ENCODE results near the gene MUS81. TPM values are rescaled to one million over a fixed set of nuclear protein-coding genes. Genes with fewer than 3 reads are reported as not detected.

Gene MUS81
- total RNA-seq, 1 experiment from 2014 or later: 74.6 TPM

- Mint-ChIP-seq H3K27ac (ENCODE audit: unreplicated experiment) (peak within 1 kb of the TSS; percentile 77), H3K4me1 (ENCODE audit: low read depth, unreplicated experiment) (peaks cover 6% of the 10 kb centered on the region), H3K9me3 (ENCODE audit: unreplicated experiment) (no peaks in the 10 kb centered on the region), H3K4me3 (ENCODE audit: unreplicated experiment) (peak within 1 kb of the TSS; percentile 76), H3K36me3 (ENCODE audit: insufficient read depth, unreplicated experiment) (peaks cover 30% of the 10 kb centered on the region), H3K27me3 (ENCODE audit: insufficient read depth, unreplicated experiment) (no peaks in the 10 kb centered on the region)
- ChIA-PET CTCF (interaction anchor here (1.9 to 4.0 kb wide), 3 partner anchors 13 to 16 kb away, joined by 7 to 39 read pairs (median 10); partner anchors contain the start of genes FIBP and MUS81), POLR2A (no interaction called here)
- intact Hi-C loops (cut with micrococcal nuclease; ENCODE audit: unreplicated experiment): no loop called here
- no peaks in the 10 kb centered on the region for H3K36me3 ChIP-seq (ENCODE audit: control insufficient read depth, insufficient read depth, low read length)
- H3K4me3 ChIP-seq (ENCODE audit: low read depth, low read length): peak within 1 kb of the TSS; percentile 53
- no peak for DNase-seq
- no peak for TF ChIP-seq CTCF (IDR thresholded peaks at IDR 0.05; ENCODE audit: insufficient read depth in 1 of 2, low read depth in 1 of 2, low read length in 1 of 2, severe bottlenecking in 1 of 2, unreplicated experiment in 1 of 2)
- H3K9me3 ChIP-seq: no peaks in the 10 kb centered on the region
- H3K4me1 ChIP-seq: 0 out of 2 replicates have a peak, but pooled peaks cover 3% of the 10 kb centered on the region
- BruUV-seq (replicated peaks): no TSS peak
- no peaks in the 10 kb centered on the region for H3K27me3 ChIP-seq (replicated peaks; ENCODE audit: control insufficient read depth, insufficient read depth, low read length)
Measured at GRCh38 chr11:65872586-65873317, 12.5 kb downstream of the MUS81 start, which contains the start of gene EFEMP2. EFEMP2 (minus strand) TSS chr11:65872800; CDS start chr11:65872354, 446 bp downstream.

DNA sequence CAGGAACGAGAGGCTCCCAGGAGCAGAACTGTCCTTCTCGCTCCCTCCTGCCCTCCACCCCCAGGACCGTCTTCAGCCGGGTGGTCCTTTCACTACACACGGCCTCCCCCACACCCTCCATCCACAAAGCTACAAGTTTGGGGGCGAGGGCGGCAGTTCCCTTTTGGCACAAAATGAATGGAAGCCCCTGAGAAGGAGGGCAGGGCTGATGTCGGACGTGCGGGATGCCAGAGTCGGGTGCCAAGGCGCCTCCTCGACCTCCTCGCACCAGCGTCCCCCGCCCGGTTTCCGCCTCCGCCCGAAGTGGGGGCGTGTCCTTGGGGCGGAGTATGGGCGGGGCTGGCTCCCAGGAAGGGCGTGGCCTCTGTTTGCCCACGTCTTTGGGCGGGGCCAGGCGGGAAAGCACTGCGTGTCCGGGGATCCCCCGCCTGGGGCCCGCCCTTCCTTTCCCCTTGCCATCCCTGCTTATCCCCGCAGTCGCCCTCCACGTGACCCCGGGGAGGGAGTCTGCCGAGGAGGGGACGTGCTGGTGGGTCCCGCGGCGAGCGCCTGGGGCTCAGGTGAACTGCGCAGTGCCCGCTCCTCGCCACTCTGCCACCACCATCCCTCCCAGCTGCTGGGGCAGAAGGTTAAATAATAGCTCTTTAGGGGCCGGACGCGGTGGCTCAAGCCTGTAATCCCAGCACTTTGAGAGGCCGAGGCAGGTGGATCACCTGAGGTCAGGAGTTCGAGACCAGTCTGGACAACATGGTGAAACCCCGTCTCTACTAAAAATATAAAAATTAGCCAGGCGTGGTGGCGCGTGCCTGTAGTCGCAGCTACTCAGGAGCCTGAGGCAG lies 13.3 kb downstream of the MUS81 start:
- 0 out of 2 replicates have a peak, but pooled peaks cover 3% of the 10 kb centered on the region for H3K4me1 ChIP-seq
- no peaks in the 10 kb centered on the region for H3K36me3 ChIP-seq (ENCODE audit: control insufficient read depth, insufficient read depth, low read length)
- ChIA-PET POLR2A (interaction anchor here (0.6 to 1.0 kb wide), 3 partner anchors 14 to 212 kb away, joined by 3 to 5 read pairs (median 4); partner anchors contain the start of gene FIBP), CTCF (interaction anchor here (1.2 to 2.1 kb wide), 3 partner anchors 11 to 15 kb away, joined by 6 to 10 read pairs (median 7); partner anchors contain the start of genes FIBP and MUS81)
- DNase-seq: peak; percentile 89 to 95
- Mint-ChIP-seq H3K4me1 (ENCODE audit: low read depth, unreplicated experiment) (peaks cover 6% of the 10 kb centered on the region), H3K9me3 (ENCODE audit: unreplicated experiment) (no peaks in the 10 kb centered on the region), H3K36me3 (ENCODE audit: insufficient read depth, unreplicated experiment) (peaks cover 27% of the 10 kb centered on the region), H3K27ac (ENCODE audit: unreplicated experiment) (peak overlapping the region; percentile 77), H3K27me3 (ENCODE audit: insufficient read depth, unreplicated experiment) (no peaks in the 10 kb centered on the region), H3K4me3 (ENCODE audit: unreplicated experiment) (peak overlapping the region; percentile 76)
- no peaks in the 10 kb centered on the region for H3K9me3 ChIP-seq
- no peak for TF ChIP-seq CTCF (IDR thresholded peaks at IDR 0.05; ENCODE audit: insufficient read depth in 1 of 2, low read depth in 1 of 2, low read length in 1 of 2, severe bottlenecking in 1 of 2, unreplicated experiment in 1 of 2)
- intact Hi-C loops (cut with micrococcal nuclease; ENCODE audit: unreplicated experiment): no loop called here
- BruUV-seq (replicated peaks): no TSS peak
- H3K4me3 ChIP-seq (ENCODE audit: low read depth, low read length): peak overlapping the region; percentile 53
- no peaks in the 10 kb centered on the region for H3K27me3 ChIP-seq (replicated peaks; ENCODE audit: control insufficient read depth, insufficient read depth, low read length)

DNA sequence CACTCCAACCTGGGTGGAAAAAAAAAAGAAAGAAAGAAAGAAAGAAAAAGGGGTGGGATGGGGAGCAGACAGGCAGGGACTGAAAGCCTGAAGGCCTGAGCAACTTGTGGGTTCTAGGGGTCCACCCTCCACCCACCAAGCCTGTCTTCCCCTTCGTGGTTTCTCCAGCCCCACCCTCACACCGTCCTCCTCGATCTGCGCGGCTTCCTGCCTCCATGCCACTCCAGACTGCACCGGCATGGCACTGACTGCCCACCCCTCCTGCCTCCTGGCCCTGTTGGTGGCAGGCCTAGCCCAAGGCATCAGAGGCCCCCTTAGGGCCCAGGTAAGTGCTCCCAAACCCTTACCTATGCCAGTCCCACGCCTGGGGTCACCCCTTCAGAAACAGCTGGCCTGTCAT lies 19.4 kb downstream of the MUS81 start, which contains the start of gene CTSW:
CTSW (plus strand) TSS at position 221 of the 400 bp plus-strand sequence; CDS start at position 239, 18 bp downstream.
- BruUV-seq (replicated peaks): no TSS peak
- H3K4me3 ChIP-seq (ENCODE audit: low read depth, low read length): no peak within 1 kb of the TSS
- DNase-seq: no peak
- H3K9me3 ChIP-seq: no peaks in the 10 kb centered on the region
- POLR2A ChIA-PET: interaction anchor here (0.6 to 0.7 kb wide), 2 partner anchors 11 to 20 kb away, joined by 3 read pairs; no protein-coding TSS in a partner anchor
- Mint-ChIP-seq H3K4me1 (ENCODE audit: low read depth, unreplicated experiment) (peaks cover 4% of the 10 kb centered on the region), H3K9me3 (ENCODE audit: unreplicated experiment) (no peaks in the 10 kb centered on the region), H3K4me3 (ENCODE audit: unreplicated experiment) (no peak within 1 kb of the TSS), H3K36me3 (ENCODE audit: insufficient read depth, unreplicated experiment) (peaks cover 31% of the 10 kb centered on the region), H3K27ac (ENCODE audit: unreplicated experiment) (no peak within 1 kb of the TSS), H3K27me3 (ENCODE audit: insufficient read depth, unreplicated experiment) (no peaks in the 10 kb centered on the region)
- no peaks in the 10 kb centered on the region for H3K27me3 ChIP-seq (replicated peaks; ENCODE audit: control insufficient read depth, insufficient read depth, low read length)
- no peaks in the 10 kb centered on the region for H3K4me1 ChIP-seq
- TF ChIP-seq CTCF (IDR thresholded peaks at IDR 0.05; ENCODE audit: insufficient read depth in 1 of 2, low read depth in 1 of 2, low read length in 1 of 2, severe bottlenecking in 1 of 2, unreplicated experiment in 1 of 2): no peak
- CTCF ChIA-PET: interaction anchor here (1.3 to 1.9 kb wide), 2 partner anchors 9 to 20 kb away, joined by 5 to 7 read pairs; partner anchors contain the start of genes FIBP and MUS81
- intact Hi-C loops (cut with micrococcal nuclease; ENCODE audit: unreplicated experiment): no loop called here
- H3K36me3 ChIP-seq (ENCODE audit: control insufficient read depth, insufficient read depth, low read length): peaks cover 1% of the 10 kb centered on the region
